GM19455 (cell line): Measurements from ENCODE around the gene RNASE12.

Source experiments
- ATAC-seq: cut with Tn5 transposase; IDR thresholded peaks from one replicate; pipeline ENCODE4 v1.9.1; 2021; ENCODE audit not compliant: unreplicated experiment

RNASE12 gene

GRCh38 chr14:20546877-20547276 lies 44.3 kb downstream of the RNASE12 start:
- ATAC-seq: no peak
